GM19328 (cell line): ENCODE results near the gene HAAO.

Experiments
- ATAC-seq: cut with Tn5 transposase; IDR thresholded peaks from one replicate; pipeline ENCODE4 v1.9.1; 2021; ENCODE audit warnings: mild to moderate bottlenecking, moderate library complexity; ENCODE audit not compliant: unreplicated experiment

HAAO gene

GRCh38 chr2:42815726-42816125, 23.3 kb upstream of the HAAO start:
- no peak for ATAC-seq

- no peak for ATAC-seq
Observed at GRCh38 chr2:42813763-42814162, 21.4 kb upstream of the HAAO start.

GRCh38 chr2:42812899-42813479, 20.6 kb upstream of the HAAO start:
- no peak for ATAC-seq

GRCh38 chr2:42810971-42811811, 18.8 kb upstream of the HAAO start:
- ATAC-seq, result peak; percentile 12

GRCh38 chr2:42810121-42810970, 18.0 kb upstream of the HAAO start:
- ATAC-seq, result peak; percentile 73

- ATAC-seq, result peak; percentile 45
Observed at GRCh38 chr2:42809819-42810120, 17.4 kb upstream of the HAAO start.

- no peak for ATAC-seq
Observed at GRCh38 chr2:42809131-42809818, 16.9 kb upstream of the HAAO start.

- no peak for ATAC-seq
Observed at GRCh38 chr2:42808301-42808700, 15.9 kb upstream of the HAAO start.

GRCh38 chr2:42806786-42807185, 14.4 kb upstream of the HAAO start:
- ATAC-seq, result no peak

- no peak for ATAC-seq
Observed at GRCh38 chr2:42804891-42805290, 12.5 kb upstream of the HAAO start.

GRCh38 chr2:42804338-42804737, 12.0 kb upstream of the HAAO start:
- no peak for ATAC-seq

- ATAC-seq, result no peak
Observed at GRCh38 chr2:42802150-42802549, 9.8 kb upstream of the HAAO start.

- no peak for ATAC-seq
Observed at GRCh38 chr2:42801381-42801780, 9.0 kb upstream of the HAAO start.

GRCh38 chr2:42800981-42801380, 8.6 kb upstream of the HAAO start:
- no peak for ATAC-seq

- no peak for ATAC-seq
Observed at GRCh38 chr2:42800461-42800962, 8.1 kb upstream of the HAAO start.

GRCh38 chr2:42799881-42800280, 7.5 kb upstream of the HAAO start:
- ATAC-seq, result no peak

GRCh38 chr2:42797281-42797680, 4.9 kb upstream of the HAAO start:
- ATAC-seq, result no peak

- ATAC-seq, result peak; percentile 33
Observed at GRCh38 chr2:42796427-42797248, 4.3 kb upstream of the HAAO start.

- no peak for ATAC-seq
Observed at GRCh38 chr2:42795841-42796301, 3.5 kb upstream of the HAAO start.

- ATAC-seq, result no peak
Observed at GRCh38 chr2:42795275-42795674, 2.9 kb upstream of the HAAO start.
